ENCODE results near the gene KLK7. TPM values are rescaled to one million over a fixed set of nuclear protein-coding genes. Genes with fewer than 3 reads are reported as not detected.

KLK7 gene
- under 1 TPM in 1 of 8 experiments, not detected in 7; 0.13 TPM for total RNA-seq

- no peaks in the 10 kb centered on the region for H3K4me1 ChIP-seq (replicated peaks in 1 of 2)
- in situ Hi-C loops (cut with MboI; ENCODE audit: low pct_unique_long_range_greater_than_20kb in 2 of 9, low sequenced_read_pairs in 9 of 9, unreplicated experiment in 9 of 9) = no loop called here
- no peak within 1 kb of the TSS for H3K27ac ChIP-seq
- 8 to 20% (median 18%) methylated on average over 1 to 7 of the region's 28 CpGs; no CpG with 5 or more reads in 6 of the 10 experiments for WGBS, 10 experiments
- no peak for ATAC-seq (replicated peaks in 6 of 8)
- no peak within 1 kb of the TSS for H3K4me3 ChIP-seq
These were observed at the start of gene KLK7 for GRCh38 chr19:50983625-50984292. TSS of gene KLK7 (minus strand) at chr19:50983917. CDS start at chr19:50982399, 1,518 bp downstream.

DNA sequence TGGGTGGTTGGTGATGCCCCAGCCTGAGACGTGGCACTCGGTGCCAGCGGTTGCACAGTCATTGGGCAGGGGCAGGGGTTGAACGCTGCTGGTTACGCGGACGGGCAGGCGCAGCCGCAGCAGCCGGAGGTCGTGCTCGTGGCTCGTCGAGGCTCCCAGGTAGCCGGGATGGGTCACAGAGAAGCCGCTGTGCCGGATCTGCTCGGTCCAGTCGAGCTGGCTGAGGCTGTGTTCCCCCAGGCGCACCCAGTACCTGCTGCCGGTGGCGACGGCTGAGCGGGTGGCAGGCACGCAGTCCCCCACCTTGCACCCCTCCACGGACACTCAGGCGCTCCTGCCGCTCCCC, 48.1 kb upstream of the KLK7 start:
- in situ Hi-C loops (cut with MboI; ENCODE audit: low pct_unique_long_range_greater_than_20kb in 2 of 9, low sequenced_read_pairs in 9 of 9, unreplicated experiment in 9 of 9) = no loop called here
- H3K4me1 ChIP-seq (replicated peaks in 1 of 2) = no peaks in the 10 kb centered on the region
- WGBS, 10 experiments = 60 to 93% (median 61%) methylated on average over 1 to 6 of the region's 28 CpGs; no CpG with 5 or more reads in 6 of the 10 experiments
- no peak overlapping the region for H3K27ac ChIP-seq
- H3K4me3 ChIP-seq = no peak overlapping the region
- ATAC-seq (replicated peaks in 6 of 8) = no peak

DNA sequence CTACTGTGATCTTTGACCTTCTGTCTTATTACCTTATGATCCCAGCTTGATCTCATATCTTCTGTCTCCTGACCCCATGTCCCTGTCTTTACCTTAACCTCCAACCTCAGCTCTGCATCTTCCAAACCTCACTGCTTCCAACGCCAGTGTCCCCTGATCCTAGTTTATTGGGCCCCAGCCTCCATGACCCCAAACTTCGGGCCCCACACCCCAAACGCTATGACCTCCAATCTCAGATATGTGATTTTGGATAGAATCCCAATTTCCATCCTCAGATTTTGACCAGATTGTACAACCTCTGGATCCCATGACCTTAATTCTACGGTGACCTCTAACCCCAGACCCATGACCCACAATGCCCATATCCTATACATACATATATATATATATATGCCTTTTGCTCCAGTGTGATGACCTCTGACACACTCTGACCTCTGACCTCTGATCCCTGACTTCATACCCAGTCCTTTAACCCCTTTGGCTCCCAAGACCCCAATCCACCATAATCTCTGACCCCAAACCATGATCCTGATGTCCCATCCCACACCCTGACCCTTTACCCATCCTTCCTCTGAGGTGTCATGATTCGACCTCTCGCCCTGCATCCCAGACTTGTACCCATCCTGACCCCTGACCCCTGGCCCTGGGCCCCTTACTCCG, 47.6 kb upstream of the KLK7 start:
- H3K27ac ChIP-seq = no peak overlapping the region
- H3K4me1 ChIP-seq (replicated peaks in 1 of 2) = no peaks in the 10 kb centered on the region
- ATAC-seq (replicated peaks in 6 of 8) = no peak
- no peak overlapping the region for H3K4me3 ChIP-seq
- in situ Hi-C loops (cut with MboI; ENCODE audit: low pct_unique_long_range_greater_than_20kb in 2 of 9, low sequenced_read_pairs in 9 of 9, unreplicated experiment in 9 of 9) = no loop called here
- WGBS, 10 experiments = 39 to 100% (median 65%) methylated on average over 1 to 4 of the region's 7 CpGs; no CpG with 5 or more reads in 4 of the 10 experiments

GRCh38 chr19:51030631-51031030, 46.9 kb upstream of the KLK7 start:
- Histone ChIP-seq H3K4me1 (replicated peaks in 1 of 2) (no peaks in the 10 kb centered on the region), H3K27ac (no peak overlapping the region), H3K4me3 (no peak overlapping the region)
- WGBS, 10 experiments = 38 to 87% (median 77%) methylated on average over 3 to 6 of the region's 13 CpGs; no CpG with 5 or more reads in 5 of the 10 experiments
- in situ Hi-C loops (cut with MboI; ENCODE audit: low pct_unique_long_range_greater_than_20kb in 2 of 9, low sequenced_read_pairs in 9 of 9, unreplicated experiment in 9 of 9) = no loop called here
- ATAC-seq (replicated peaks in 6 of 8) = no peak

GRCh38 chr19:51029718-51030117, 46.0 kb upstream of the KLK7 start:
- in situ Hi-C loops (cut with MboI; ENCODE audit: low pct_unique_long_range_greater_than_20kb in 2 of 9, low sequenced_read_pairs in 9 of 9, unreplicated experiment in 9 of 9) = loop anchor here in 1 of 9 experiments (10.0 kb wide), 1 partner anchor 65 kb away; no protein-coding TSS in a partner anchor
- Histone ChIP-seq H3K4me1 (replicated peaks in 1 of 2) (no peaks in the 10 kb centered on the region), H3K4me3 (no peak overlapping the region), H3K27ac (no peak overlapping the region)
- WGBS, 10 experiments = 20 to 100% (median 60%) methylated on average over 1 to 2 of the region's 2 CpGs; no CpG with 5 or more reads in 3 of the 10 experiments
- ATAC-seq (replicated peaks in 6 of 8) = peak in 1 of 8 experiments; percentile 62

DNA sequence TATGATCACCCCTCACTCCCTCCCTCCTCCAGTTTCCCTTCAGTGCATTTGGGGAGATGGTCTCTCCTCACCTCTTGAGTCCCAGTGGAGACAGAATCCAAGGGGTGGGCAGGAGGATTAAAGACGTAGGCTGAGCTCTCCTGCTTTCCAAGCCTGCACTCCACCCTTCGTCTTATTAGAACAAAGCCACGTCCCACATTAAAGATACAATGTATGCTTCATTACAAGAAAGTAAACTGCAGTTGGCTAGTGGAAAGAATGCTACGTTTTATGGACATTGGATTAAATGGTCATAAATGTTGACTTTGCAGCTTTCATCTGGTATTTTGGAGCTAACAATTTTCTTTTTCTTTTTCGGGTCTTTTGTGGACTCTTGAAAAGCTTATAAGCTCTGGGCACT, 44.2 kb upstream of the KLK7 start:
- Histone ChIP-seq H3K4me3 (no peak overlapping the region), H3K4me1 (replicated peaks in 1 of 2) (no peaks in the 10 kb centered on the region), H3K27ac (no peak overlapping the region)
- in situ Hi-C loops (cut with MboI; ENCODE audit: low pct_unique_long_range_greater_than_20kb in 2 of 9, low sequenced_read_pairs in 9 of 9, unreplicated experiment in 9 of 9) = loop anchor here in 1 of 9 experiments (10.0 kb wide), 1 partner anchor 67 kb away; no protein-coding TSS in a partner anchor
- 0 to 73% (median 44%) methylated on average over 1 to 5 of the region's 5 CpGs; no CpG with 5 or more reads in 3 of the 10 experiments for WGBS, 10 experiments
- ATAC-seq (replicated peaks in 6 of 8) = no peak

DNA sequence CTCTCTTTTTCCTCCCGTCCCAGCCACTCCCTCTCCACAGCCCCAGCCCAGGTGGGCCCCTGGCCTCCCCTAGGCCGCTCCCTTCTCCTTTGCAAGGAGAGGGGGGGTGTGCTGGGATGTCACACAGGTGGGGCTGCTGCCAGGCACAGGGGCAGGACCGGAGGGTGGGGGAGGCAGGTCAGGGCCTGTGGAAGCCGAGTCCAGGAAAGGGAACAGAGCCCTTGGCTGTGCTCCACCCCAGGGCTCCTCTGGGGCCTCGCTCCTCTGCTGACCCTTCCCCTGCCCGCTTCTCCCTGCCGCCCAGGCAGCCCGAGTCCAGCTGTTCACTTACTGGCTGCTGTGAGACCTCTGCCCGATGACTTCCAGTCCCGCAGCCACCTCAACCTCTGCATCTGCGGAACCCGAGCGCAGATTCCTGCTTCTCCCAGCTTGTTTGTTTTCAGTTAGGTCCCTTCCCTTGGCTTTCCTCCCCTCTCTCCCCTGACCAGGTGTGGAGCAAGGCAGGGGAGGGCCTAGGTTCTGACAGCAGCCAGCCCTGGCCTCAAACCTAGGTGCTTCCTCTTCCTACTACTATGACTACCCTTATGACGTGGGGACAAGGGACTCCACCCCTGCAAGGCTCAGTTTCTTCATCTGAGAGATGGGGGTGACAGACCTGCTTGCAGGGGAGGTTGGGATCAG, 43.5 kb upstream of the KLK7 start:
- no peak overlapping the region for H3K4me3 ChIP-seq
- in situ Hi-C loops (cut with MboI; ENCODE audit: low pct_unique_long_range_greater_than_20kb in 2 of 9, low sequenced_read_pairs in 9 of 9, unreplicated experiment in 9 of 9) = loop anchor here in 1 of 9 experiments (10.0 kb wide), 1 partner anchor 68 kb away; no protein-coding TSS in a partner anchor
- no peaks in the 10 kb centered on the region for H3K4me1 ChIP-seq (replicated peaks in 1 of 2)
- ATAC-seq (replicated peaks in 6 of 8) = no peak
- H3K27ac ChIP-seq = no peak overlapping the region
- WGBS, 10 experiments = 0 to 71% (median 33%) methylated on average over 1 to 7 of the region's 14 CpGs; no CpG with 5 or more reads in 3 of the 10 experiments

DNA sequence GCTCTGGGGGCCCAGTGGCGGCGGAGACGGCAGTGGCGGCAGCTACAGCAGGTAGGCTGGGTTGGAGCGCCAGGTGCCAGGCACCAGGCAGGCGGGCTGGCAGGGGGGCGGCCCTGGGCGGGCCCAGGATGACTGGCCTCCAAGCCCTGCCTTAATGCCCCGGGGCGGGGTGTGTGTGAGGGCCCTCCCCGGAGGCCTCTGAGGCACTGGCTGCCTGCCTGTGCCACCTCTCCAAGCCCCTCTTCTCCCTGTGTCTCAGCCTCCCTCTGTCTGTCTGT, 42.8 kb upstream of the KLK7 start, which contains the start of gene KLK11:
TSS of gene KLK11 (minus strand) at position 63 of the 278 bp plus-strand sequence. CDS start 985 bp downstream, outside the sequence.
- Histone ChIP-seq H3K27ac (no peak within 1 kb of the TSS), H3K4me3 (no peak within 1 kb of the TSS), H3K4me1 (replicated peaks in 1 of 2) (no peaks in the 10 kb centered on the region)
- ATAC-seq (replicated peaks in 6 of 8) = peak in 2 of 8 experiments; percentile 24 to 35
- in situ Hi-C loops (cut with MboI; ENCODE audit: low pct_unique_long_range_greater_than_20kb in 2 of 9, low sequenced_read_pairs in 9 of 9, unreplicated experiment in 9 of 9) = loop anchor here in 1 of 9 experiments (10.0 kb wide), 1 partner anchor 68 kb away; no protein-coding TSS in a partner anchor
- WGBS, 10 experiments = 27% methylated on average over 3 of the region's 11 CpGs; no CpG with 5 or more reads in 9 of the 10 experiments

DNA sequence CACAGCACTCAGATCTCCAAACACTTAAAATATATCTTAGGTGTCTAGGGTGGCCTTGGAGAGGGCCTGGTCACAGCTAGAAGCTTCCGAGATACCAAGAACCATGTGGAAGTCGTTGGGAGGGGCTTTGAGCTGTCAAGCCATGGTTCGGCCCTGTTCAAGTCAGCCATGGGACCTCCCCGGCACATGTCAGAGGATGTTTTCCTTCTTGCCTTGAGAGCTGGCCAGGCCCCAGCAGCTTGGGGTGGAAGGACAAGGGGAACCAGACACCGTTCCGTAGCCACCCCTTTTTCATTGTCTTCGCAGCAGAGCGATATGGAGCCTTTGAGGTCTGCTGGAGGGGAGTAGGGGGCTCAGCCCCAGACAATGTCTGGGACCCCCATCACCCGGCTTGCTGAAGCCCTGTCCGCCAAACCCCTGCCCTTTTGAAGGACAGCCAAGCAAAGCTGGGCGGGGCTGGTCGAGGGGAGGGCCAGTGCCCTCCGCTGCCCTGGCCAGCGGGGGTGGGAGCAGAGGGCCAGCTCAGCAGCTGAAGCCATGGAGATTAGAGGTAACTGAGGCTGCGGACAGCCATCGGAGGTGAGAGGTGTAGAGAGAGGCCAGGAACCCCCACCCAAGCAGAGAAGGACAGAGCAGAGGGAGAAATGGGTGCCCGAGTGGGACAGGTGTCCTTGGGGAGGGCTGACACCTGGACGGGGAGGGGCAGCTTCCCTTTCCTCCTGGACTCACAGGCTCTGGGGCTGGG, 42.3 kb upstream of the KLK7 start:
- H3K4me3 ChIP-seq = no peak overlapping the region
- ATAC-seq (replicated peaks in 6 of 8) = peak in 1 of 8 experiments; percentile 33
- 13 to 62% (median 20%) methylated on average over 1 to 3 of the region's 18 CpGs; no CpG with 5 or more reads in 7 of the 10 experiments for WGBS, 10 experiments
- H3K27ac ChIP-seq = no peak overlapping the region
- H3K4me1 ChIP-seq (replicated peaks in 1 of 2) = no peaks in the 10 kb centered on the region
- in situ Hi-C loops (cut with MboI; ENCODE audit: low pct_unique_long_range_greater_than_20kb in 2 of 9, low sequenced_read_pairs in 9 of 9, unreplicated experiment in 9 of 9) = loop anchor here in 1 of 9 experiments (10.0 kb wide), 1 partner anchor 69 kb away; no protein-coding TSS in a partner anchor

DNA sequence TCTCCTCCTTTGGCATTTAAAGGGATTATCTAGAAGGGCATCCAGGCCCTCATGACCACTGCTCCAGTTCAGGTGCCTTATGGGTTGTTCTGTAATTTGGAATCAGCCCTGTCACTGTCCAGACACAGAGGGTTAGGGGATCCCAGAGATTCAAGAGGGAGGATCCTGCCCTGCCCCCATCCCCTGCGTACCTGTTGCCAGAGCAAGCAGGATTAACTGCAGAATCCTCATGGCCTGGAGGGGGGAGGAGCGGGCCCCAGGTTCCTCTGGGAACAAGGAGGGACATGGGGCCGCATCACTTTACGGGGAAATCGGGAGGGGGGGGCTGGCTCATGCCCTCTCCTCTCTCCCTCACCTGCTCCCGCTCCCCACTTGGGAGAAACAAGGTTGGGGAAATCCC, 41.7 kb upstream of the KLK7 start:
- no peak for ATAC-seq (replicated peaks in 6 of 8)
- no CpG with 5 or more reads among the region's 6 CpGs for WGBS, 10 experiments
- no peaks in the 10 kb centered on the region for H3K4me1 ChIP-seq (replicated peaks in 1 of 2)
- H3K4me3 ChIP-seq = no peak overlapping the region
- in situ Hi-C loops (cut with MboI; ENCODE audit: low pct_unique_long_range_greater_than_20kb in 2 of 9, low sequenced_read_pairs in 9 of 9, unreplicated experiment in 9 of 9) = loop anchor here in 1 of 9 experiments (10.0 kb wide), 1 partner anchor 69 kb away; no protein-coding TSS in a partner anchor
- no peak overlapping the region for H3K27ac ChIP-seq

- ATAC-seq (replicated peaks in 6 of 8) = no peak
- Histone ChIP-seq H3K4me3 (no peak overlapping the region), H3K4me1 (replicated peaks in 1 of 2) (no peaks in the 10 kb centered on the region), H3K27ac (no peak overlapping the region)
- in situ Hi-C loops (cut with MboI; ENCODE audit: low pct_unique_long_range_greater_than_20kb in 2 of 9, low sequenced_read_pairs in 9 of 9, unreplicated experiment in 9 of 9) = loop anchor here in 1 of 9 experiments (10.0 kb wide), 1 partner anchor 70 kb away; no protein-coding TSS in a partner anchor
- WGBS, 10 experiments = 17 to 100% (median 57%) methylated on average over 1 to 3 of the region's 5 CpGs; no CpG with 5 or more reads in 5 of the 10 experiments
These were observed 41.2 kb upstream of the KLK7 start for GRCh38 chr19:51024924-51025323.

DNA sequence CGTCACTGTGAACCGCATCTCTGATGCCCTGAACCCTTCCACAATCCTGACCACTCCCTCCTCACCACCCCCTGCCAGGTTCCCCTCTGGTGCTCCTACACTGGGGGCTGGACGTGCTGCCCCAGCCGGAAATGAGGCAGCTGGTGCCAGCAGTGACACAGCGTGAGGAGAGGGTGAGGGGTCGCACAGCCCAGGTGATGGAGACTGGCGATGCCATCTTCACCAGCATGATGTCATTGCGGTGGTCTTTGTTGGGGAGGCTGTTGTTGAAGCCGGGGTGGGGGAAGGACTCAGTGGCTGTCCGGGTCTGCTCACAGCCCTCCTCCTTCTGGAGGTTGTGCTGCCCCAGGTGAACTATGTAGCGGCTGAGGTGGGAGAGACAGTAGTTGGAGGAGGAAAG, 40.2 kb upstream of the KLK7 start:
- WGBS, 10 experiments = 10 to 91% (median 50%) methylated on average over 1 to 4 of the region's 11 CpGs; no CpG with 5 or more reads in 5 of the 10 experiments
- Histone ChIP-seq H3K4me3 (no peak overlapping the region), H3K4me1 (replicated peaks in 1 of 2) (peaks cover 0 to 2% of the 10 kb centered on the region in 2 donors), H3K27ac (no peak overlapping the region)
- ATAC-seq (replicated peaks in 6 of 8) = no peak
- in situ Hi-C loops (cut with MboI; ENCODE audit: low pct_unique_long_range_greater_than_20kb in 2 of 9, low sequenced_read_pairs in 9 of 9, unreplicated experiment in 9 of 9) = loop anchor here in 1 of 9 experiments (10.0 kb wide), 1 partner anchor 71 kb away; no protein-coding TSS in a partner anchor

Data from motor neuron (in vitro differentiated cells).